D721Med (cell line): ENCODE results near the gene FAM180A.

Source experiments
- DNase-seq: peaks from one replicate; pipeline ENCODE4 v3.0.0; 2011; ENCODE audit warnings: low spot score; ENCODE audit not compliant: insufficient read length
- FAIRE-seq: peaks from 2 replicates; lab custom pipeline; 2011; peaks lifted over from hg19 to GRCh38; lab: Jason Lieb, UNC
- TF ChIP-seq, protein P1 (sequence below): IDR thresholded peaks from 2 replicates; pipeline ENCODE4 v1.5.1; 2012; ENCODE audit warnings: mild to moderate bottlenecking, control low read depth; ENCODE audit not compliant: insufficient read depth; ENCODE audit errors: missing control alignments

The FAM180A gene

DNA sequence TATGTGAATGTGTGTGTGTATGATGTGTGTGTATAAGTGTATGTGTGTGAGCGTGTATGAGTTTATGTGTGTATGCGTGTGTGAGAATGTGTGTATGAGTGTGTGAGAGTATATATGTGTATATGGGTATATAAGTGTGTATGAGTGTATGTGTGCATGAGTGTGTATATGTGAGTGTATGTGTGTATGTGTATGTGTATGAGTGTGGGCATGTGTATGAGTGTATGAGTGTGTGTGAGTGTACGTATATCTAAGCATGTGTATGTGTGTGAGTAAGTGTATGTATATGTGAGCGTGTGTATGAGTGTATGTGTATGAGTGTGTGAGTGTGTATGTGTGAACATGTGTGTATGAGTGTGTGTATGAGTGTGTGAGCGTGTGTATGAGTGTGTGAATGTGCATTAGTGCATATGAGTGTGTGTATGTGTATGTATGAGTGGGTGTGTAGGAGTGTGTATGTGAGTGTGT, 33.5 kb downstream of the FAM180A start:
- TF ChIP-seq, protein P1, sequence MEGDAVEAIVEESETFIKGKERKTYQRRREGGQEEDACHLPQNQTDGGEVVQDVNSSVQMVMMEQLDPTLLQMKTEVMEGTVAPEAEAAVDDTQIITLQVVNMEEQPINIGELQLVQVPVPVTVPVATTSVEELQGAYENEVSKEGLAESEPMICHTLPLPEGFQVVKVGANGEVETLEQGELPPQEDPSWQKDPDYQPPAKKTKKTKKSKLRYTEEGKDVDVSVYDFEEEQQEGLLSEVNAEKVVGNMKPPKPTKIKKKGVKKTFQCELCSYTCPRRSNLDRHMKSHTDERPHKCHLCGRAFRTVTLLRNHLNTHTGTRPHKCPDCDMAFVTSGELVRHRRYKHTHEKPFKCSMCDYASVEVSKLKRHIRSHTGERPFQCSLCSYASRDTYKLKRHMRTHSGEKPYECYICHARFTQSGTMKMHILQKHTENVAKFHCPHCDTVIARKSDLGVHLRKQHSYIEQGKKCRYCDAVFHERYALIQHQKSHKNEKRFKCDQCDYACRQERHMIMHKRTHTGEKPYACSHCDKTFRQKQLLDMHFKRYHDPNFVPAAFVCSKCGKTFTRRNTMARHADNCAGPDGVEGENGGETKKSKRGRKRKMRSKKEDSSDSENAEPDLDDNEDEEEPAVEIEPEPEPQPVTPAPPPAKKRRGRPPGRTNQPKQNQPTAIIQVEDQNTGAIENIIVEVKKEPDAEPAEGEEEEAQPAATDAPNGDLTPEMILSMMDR = no peak
- FAIRE-seq (no peak), DNase-seq (no peak)

DNA sequence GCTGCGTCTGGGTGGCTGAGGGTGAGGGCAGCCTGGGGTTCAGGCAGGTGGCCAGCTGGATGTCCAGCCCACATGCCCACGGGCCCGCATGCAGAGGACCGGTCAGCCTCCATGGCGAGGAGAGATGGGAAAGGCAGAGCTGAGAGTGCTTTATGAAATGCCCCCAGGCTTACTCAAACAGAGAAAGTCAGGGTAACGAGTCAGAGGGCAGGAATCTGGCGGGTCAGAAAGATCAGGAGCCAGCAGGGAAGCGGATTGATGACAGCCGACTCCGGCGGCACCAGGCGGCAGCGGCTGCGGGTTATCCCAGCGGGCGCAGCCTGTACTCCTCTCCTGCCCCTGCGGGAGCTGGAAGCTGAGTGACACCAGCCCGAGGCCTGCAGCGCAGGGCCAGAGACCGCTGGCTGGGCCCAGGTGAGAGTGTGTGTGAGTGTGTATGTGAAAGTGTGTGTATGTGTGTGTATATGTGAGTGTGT, 34.0 kb downstream of the FAM180A start:
- no peak for DNase-seq
- TF ChIP-seq, protein P1 = no peak
- FAIRE-seq = no peak

DNA sequence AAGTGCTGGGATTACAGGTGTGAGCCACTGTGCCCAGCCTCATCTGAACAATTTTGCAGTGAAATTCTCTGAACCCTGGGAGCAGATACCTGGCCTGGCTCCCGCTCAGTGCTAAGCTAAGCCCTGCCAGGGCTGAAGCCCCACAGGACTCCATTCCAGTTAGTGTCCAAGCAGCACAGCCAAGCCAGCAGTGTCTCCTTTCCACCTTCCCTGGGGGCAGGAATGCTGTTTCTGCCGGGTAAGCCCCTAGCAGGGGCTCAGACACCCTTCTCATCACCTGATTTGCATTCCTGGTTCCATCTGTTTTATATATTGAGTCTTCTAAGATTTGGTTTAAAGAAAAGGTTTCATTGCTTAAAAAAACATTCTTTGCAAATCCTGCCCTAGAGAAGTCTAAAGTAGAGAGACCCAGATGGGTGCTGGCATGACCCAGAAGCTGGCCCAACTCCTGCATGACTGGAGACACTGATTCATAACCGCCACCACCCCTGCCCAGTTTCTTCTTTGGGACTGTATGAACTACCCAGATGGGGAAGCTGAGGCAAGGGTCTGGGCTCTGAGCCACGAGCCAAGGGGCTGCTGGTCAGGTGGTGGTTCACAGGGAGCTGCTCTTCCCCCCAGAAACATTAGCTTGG, 34.7 kb downstream of the FAM180A start:
- DNase-seq = no peak
- no peak for FAIRE-seq
- TF ChIP-seq, protein P1 = no peak

DNA sequence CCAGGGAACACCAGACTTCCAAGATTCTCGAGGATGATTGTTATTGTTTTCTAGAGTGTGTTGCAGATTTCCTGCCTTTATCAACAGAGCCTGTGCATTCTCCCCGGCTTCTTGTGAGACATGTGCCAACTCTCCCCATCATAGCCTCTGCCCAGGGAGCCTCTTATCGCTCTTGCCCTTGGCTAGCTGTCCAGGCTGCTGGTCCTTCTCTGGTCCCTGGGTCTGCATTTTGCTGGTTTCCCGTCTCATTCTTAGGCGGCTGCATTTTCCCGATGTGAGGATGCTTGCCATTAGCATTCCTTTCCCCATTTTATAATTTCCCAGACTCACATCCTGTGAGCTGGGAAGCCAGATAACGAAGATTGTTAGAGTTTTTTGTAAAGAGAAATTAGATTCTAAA, 35.8 kb downstream of the FAM180A start:
- no peak for DNase-seq
- TF ChIP-seq, protein P1 = no peak
- no peak for FAIRE-seq

DNA sequence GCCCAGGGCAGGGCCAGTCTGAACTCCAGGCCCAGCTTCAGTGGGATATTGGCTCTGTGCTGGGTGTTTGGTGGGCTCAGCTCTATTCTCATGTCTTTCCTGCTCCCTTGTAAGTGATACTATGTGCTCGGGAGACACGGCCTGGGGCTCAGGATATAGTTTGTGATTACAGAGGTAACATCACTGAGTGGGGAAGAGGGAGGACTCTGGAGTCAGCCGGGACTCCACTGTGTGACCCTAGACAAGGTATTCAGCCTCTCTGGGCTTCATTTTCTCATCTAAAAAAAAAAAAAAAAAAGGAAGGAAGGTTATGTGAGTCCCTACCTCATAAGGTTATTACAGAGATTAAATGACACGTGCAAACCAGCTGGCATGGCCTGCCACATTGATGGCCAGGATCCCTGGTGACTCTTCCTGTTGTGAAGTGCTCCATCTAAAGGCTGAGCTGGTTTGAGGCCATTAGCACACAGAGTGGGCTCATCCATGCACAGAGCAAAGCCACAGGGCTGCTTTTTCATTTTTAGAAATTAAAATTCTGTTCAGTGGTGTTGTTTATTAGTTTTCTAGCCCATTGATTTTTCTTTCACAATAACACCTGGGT, 36.3 kb downstream of the FAM180A start:
- DNase-seq (no peak), FAIRE-seq (no peak)
- TF ChIP-seq, protein P1 = peak; percentile 27

DNA sequence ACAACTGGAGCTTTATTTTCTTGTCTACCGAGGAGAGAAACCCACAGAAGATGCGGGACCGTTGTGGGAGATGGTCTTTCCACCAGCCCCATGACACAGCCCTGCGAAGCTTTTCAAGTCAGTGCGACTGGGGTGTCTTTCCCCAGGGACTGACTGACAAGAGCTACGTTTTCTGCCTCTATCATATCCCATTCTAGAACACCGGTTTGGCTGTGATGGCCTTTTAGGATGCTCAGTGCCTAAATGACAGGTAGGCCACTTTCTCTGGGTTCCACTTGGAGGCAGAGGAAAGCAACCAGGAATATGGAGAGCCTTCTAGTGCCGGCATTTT, 37.5 kb downstream of the FAM180A start:
- DNase-seq = no peak
- TF ChIP-seq, protein P1 = no peak
- no peak for FAIRE-seq
